ENCODE results near the gene PDE12. TPM values are rescaled to one million over a fixed set of nuclear protein-coding genes. Genes with fewer than 3 reads are reported as not detected.

PDE12 gene
- total RNA-seq, 2 experiments from 2014 or later, result 27.8 to 31.2 TPM

- ChIA-PET CTCF (no interaction called here), POLR2A (interaction anchor here (0.7 kb wide), 1 partner anchor 19 kb away, joined by 3 read pairs; the partner anchor contains the start of gene ARF4)
- H3K36me3 Mint-ChIP-seq (ENCODE audit: low read depth), result peaks cover 17% of the 10 kb centered on the region
- DNase-seq (no peak), ATAC-seq (no peak)
- no peak overlapping the region for H3K27ac Mint-ChIP-seq
- peaks cover 7% of the 10 kb centered on the region for H3K4me1 Mint-ChIP-seq (ENCODE audit: low read depth)
- no peaks in the 10 kb centered on the region for H3K9me3 Mint-ChIP-seq (ENCODE audit: insufficient read depth)
- H3K27me3 Mint-ChIP-seq (ENCODE audit: low read depth), result no peaks in the 10 kb centered on the region
- no peak overlapping the region for H3K4me3 Mint-ChIP-seq
These were observed 60.2 kb downstream of the PDE12 start for GRCh38 chr3:57616233-57616632.

Other genes with a start within 250 kb of the PDE12 start
- under 1 TPM in 1 of 2 experiments, not detected in 1; 0.05 TPM for gene DNAH12, start 11.9 kb upstream of the PDE12 start, total RNA-seq
- gene ARF4, start 41.1 kb downstream of the PDE12 start, total RNA-seq, result 10 to 100 TPM; 51.0 to 52.9 TPM
- 10 to 100 TPM; 22.8 to 23.9 TPM for gene DENND6A, start 136.8 kb downstream of the PDE12 start, total RNA-seq
- 10 to 100 TPM; 63.0 to 65.1 TPM for gene SLMAP, start 200.0 kb downstream of the PDE12 start, total RNA-seq

All from activated CD8-positive, alpha-beta T cell treated with anti-CD3 and anti-CD28 coated beads, Interleukin-2, amount 10 ng/mL, durations not matched to agents 7 days and 5 days (primary cell).